Dedifferentiated amniotic fluid mesenchymal stem cell (primary cell): ENCODE measurements around the gene XRRA1.
A peak's percentile ranks its signal among the peaks of the same experiment; 100 is the strongest.

Source experiments
- DNase-seq: peaks from one replicate; pipeline ENCODE4 v3.0.0-alpha.2; 2016; ENCODE audit errors: extremely low spot score

Gene XRRA1

GRCh38 chr11:74950374-74950969, 1.6 kb upstream of the XRRA1 start:
- no peak for DNase-seq

DNA sequence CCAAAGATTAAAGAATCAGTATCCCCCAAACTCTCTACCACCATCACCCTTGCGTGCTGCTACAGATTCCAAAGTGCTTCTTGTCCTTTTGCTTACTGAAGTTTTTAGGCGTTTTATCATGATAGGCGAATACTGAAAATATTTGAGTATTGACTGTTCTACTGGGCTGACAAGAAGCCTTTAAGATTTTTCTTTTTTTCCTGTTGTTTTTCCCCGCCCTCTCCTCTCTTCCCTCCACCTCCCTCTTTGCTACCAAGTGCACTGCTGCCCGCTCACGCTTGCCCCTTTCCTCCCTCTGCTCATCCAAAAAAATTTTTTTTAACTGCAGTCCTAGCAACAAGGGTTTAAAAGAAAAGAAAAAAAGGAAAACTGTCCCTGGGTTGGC, 854 bp upstream of the XRRA1 start:
- DNase-seq: no peak

GRCh38 chr11:74948546-74948897, 369 bp downstream of the XRRA1 start:
- DNase-seq: no peak

GRCh38 chr11:74942073-74942759, 6.7 kb downstream of the XRRA1 start:
- DNase-seq: no peak

DNA sequence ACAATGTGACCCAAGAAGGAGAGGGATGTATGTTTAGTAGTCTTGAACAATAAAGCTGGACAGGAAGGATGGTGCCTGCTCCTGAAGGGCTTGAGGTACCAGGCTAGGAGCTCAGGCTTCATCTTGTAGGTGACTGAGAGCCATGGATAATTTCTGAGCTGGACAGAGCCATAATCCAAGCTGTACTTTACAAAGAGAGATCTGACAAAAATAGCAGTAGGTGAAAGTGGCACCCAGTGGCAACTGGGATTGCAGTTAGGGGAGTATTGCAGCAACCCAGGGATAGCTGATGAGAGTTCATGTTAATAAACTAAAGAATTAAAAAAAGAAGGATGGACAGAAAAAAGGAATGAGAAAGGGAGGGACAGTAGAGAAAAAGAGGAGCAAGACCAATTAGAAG, 7.4 kb downstream of the XRRA1 start:
- no peak for DNase-seq

DNA sequence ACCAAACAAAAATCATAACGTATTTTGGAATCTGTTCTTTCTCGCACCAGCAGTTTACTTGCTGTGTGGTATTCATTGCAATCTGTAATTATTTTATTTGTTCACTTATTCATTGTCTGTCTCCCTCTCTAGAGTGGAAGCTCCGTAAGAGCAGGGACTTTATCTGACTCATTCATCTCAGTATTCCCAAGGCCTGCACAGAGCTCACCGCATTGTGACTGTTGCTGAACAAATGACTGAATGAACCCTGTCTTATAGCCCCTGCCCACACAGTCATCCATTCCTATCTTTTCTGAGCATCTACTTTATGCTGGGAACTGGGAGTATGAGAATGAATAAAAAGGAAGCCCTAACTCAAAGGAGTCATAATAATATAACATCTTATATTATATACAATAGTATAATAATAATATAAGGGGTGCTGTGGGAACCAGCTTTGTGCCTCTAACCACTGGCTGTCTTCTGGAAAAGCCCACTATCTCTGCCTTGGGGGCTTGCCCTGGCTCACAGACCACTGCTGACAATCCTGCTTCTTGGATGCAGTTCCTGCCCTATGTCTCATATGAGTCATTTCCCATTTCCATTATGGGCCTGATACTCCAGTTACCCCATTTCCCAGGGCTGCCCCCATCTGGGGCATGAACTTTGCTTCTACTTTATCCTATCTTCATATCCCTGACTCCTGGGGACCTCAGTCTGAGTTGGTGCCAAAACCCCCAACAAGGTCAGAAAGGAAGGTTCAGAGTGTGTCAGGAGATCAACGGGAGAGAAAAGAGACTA, 11.0 kb downstream of the XRRA1 start:
- DNase-seq: no peak

DNA sequence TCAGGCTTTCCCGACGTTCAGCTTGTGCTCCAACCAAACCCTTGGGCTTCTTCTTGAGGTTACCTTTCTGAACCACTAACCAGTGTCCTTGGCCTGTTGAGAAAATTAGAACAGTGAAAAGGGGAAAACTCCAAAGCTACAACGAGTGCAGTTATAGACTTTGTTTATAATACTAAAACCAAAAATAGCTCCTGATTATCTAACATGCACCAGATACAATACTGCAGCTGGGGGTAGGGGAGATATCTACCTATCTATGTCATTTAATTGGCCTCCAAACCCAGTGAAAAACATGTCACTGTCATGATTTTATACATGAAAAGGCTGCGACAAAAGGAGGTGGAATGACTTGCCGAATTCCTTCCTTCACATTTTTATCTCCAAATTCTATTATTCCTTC, 11.9 kb downstream of the XRRA1 start:
- DNase-seq: no peak

- no peak for DNase-seq
These were observed 12.8 kb downstream of the XRRA1 start for GRCh38 chr11:74936087-74936486.

DNA sequence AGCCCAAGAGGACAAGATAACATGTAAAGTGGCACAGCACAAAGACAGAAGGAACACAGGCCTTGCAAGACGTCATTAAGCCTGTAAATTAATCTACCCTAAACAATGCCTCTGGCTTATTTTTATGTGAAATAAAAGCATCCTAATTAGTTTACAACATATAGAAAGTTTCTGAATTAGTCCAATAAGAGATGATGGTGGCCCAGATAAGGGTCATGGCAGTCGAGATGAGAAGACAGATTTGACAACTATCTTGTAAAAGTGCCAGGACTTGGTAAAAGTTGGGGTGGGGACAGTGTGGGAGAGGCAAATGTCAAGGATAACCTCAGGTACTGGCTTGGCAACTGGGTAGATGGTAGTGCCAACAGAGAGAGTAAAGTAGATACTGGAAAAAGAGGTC, 13.6 kb downstream of the XRRA1 start:
- DNase-seq: no peak

- no peak for DNase-seq
These were observed 15.1 kb downstream of the XRRA1 start for GRCh38 chr11:74933765-74934164.

- no peak for DNase-seq
These were observed 16.1 kb downstream of the XRRA1 start for GRCh38 chr11:74932797-74933196.

DNA sequence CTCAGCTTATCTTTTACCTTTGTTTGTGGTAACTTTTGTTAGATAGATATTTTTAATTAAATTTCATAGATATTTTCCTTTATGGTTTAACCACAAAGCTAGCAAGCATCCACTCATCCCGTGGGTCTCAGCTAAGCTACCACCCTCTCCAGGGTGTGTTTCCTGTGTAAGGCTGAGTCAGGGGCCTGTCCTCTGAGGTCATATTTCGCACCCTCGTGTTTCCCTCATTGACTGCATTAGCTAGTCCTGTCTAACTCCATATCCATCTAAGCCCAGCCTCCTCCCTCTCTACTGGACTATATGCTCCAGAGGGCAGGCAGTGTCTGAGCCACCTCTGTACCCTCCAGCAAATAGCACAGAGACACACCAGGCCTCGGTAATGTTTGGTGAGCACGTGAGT, 16.7 kb downstream of the XRRA1 start:
- DNase-seq: no peak

DNA sequence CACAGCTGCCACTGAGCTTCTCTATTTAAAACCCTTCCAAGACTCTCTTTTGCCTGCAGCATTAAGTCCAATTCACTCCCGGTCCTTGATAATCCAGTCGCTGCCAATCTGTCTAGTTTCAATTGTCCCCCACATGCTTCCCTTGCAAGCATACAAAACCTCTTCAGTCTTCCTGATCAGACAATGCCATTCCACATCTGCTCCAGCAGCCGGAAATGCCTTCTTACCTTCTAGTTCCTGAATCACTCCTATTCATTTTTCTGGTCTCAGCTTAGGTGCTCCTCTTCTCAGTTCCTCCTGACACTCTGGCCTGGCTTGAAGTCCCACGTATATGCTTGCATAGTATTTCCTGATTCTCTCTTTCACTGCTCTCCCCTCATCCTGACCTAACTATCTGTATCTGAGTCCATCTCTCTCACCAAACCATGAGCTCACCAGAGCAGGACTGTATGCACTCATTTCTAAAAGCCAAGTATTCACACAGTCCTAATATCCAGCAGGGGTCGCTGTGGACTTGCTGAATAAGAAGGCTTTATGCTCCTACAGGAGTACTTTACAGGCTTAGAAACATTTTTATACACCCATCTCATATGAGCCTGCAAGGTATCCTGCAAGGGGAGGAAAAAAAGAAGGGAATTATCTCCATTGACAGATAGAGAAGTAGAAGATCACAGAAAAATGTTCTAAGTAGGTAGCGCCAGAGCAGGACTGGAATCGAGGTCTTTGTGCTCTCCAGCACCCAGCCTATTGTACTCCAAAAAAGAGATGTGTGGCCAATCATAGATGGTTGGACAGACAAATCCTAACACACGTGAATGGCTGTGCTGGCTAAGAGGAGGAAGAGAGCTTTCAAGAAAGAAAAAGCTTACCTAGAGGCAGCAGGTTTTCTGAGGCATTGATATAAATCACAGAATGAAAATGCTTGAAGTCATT, 19.2 kb downstream of the XRRA1 start:
- DNase-seq: peak; percentile 91

GRCh38 chr11:74927496-74927895, 21.4 kb downstream of the XRRA1 start:
- no peak for DNase-seq

DNA sequence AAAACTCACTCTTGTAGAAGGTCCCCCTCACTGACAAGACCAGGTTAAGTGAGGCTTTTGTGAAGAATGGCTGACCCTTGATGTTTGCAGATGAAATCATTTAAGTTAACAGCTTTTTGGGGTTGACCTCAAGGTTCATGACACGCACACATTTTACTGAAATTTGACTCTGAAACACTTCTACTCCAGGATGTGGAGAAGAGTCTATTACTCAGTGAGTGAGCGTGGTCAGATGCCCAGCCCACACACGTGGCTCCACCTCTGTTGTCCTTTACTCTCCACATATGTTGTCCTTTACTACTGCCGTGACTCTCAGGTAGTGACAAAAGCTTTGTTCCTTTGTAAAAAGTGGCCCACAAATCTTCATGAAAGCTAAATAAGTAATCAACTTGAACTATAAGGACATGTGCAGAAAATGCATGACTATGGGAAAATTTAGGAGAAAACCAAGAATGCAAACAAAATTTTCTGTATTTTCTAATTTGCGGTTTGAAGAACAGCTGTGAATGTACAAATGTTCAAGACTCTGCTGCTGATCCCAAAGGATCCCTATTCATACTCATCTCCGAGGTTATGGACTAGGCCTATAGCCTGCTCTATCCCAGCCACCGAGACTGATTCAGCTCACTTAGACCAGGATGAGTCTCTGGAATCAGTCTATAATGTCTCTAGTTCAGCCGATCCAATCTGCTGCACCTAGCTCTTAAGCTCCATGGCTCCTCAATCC, 22.4 kb downstream of the XRRA1 start:
- no peak for DNase-seq

GRCh38 chr11:74925281-74925680, 23.6 kb downstream of the XRRA1 start:
- DNase-seq: no peak

GRCh38 chr11:74923125-74923524, 25.8 kb downstream of the XRRA1 start:
- no peak for DNase-seq

GRCh38 chr11:74909812-74910211, 39.1 kb downstream of the XRRA1 start:
- DNase-seq: no peak

DNA sequence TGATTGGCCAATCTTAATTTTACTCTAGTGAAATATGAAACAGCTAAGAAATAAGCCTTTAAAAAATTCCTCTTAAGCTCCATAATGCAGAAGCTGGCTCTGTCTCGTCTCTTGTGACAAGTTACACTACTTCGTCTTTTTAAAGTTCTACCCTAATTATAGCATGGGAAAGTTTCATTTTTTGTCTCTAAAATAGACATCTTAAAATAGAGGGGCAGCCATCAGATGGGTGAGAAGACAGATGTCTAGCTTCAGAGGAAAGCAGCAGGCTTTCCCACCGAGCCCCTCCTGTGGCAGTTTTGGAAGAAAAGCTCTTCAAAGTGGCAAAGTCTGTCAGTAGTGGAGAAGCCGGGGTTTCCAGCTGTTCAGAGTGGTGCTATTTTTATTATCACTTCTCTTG, 39.5 kb downstream of the XRRA1 start:
- DNase-seq: no peak

DNA sequence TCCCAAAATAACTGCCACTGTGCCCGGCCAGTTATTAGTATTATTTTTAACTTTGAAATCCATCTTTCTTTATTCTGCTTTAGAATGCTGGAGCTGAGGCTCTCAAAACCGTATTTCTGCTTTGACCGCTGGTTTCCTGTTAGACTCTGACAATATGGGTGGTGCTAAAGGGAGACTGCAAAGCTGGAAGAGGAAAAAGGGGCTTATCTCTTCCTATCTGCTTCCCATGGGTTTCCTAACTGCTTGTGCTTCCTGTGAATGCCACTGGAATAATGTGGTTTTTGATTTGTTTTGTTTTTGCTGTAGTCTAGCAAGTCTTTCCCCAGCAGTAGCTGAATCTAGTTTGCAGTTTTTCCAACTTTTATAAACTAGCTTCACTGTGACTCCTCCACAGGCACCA, 43.6 kb downstream of the XRRA1 start:
- no peak for DNase-seq

GRCh38 chr11:74902342-74902741, 46.5 kb downstream of the XRRA1 start:
- no peak for DNase-seq
